Measurements from ENCODE around the gene ATG4A. TPM values are rescaled to one million over a fixed set of nuclear protein-coding genes. Genes with fewer than 3 reads are reported as not detected.

Gene ATG4A
- polyA plus RNA-seq, 3 donors: 6.6 to 16.8 (median 16.6) TPM

- Histone ChIP-seq H3K27me3 (ENCODE audit: control insufficient read depth in 2 of 2, insufficient read depth in 2 of 2, low read length in 2 of 2) (peaks cover 0 to 19% of the 10 kb centered on the region in 2 donors), H3K4me2 (replicated peaks; ENCODE audit: extremely low read depth, low read length, poor library complexity, severe bottlenecking) (no peak overlapping the region), H3K9me3 (replicated peaks in 1 of 2; ENCODE audit: control insufficient read depth in 1 of 2, insufficient read depth in 1 of 2, low read length in 2 of 2) (no peaks in the 10 kb centered on the region), H4K20me1 (ENCODE audit: insufficient read depth, low read length) (no peaks in the 10 kb centered on the region), H3K4me1 (ENCODE audit: control insufficient read depth in 1 of 2, insufficient read depth in 2 of 2, low read length in 2 of 2) (no peaks in the 10 kb centered on the region), H3K4me3 (replicated peaks in 1 of 3; ENCODE audit: low read depth in 2 of 3, low read length in 3 of 3) (no peak overlapping the region), H3K79me2 (ENCODE audit: insufficient read depth, low read length) (no peaks in the 10 kb centered on the region), H3K36me3 (replicated peaks in 1 of 2; ENCODE audit: control insufficient read depth in 1 of 2, insufficient read depth in 2 of 2, low read length in 2 of 2) (no peaks in the 10 kb centered on the region), H3K27ac (ENCODE audit: low read depth in 1 of 2, low read length in 2 of 2) (no peak overlapping the region), H2AFZ (ENCODE audit: insufficient read depth, low read depth, low read length, poor library complexity, severe bottlenecking) (no peak overlapping the region), H3K9ac (ENCODE audit: insufficient read depth, low read length, poor library complexity, severe bottlenecking) (no peak overlapping the region)
- Mint-ChIP-seq H3K9me3 (peaks cover 0 to 2% (median 0%) of the 10 kb centered on the region in 7 donors), H3K27me3 (ENCODE audit: low read depth in 3 of 3) (peaks cover 3 to 13% (median 7%) of the 10 kb centered on the region in 3 donors), H3K27ac (no peak overlapping the region), H3K4me3 (no peak overlapping the region), H3K4me1 (no peaks in the 10 kb centered on the region), H3K36me3 (no peaks in the 10 kb centered on the region)
- TF ChIP-seq CTCF (IDR thresholded peaks at IDR 0.05): no peak
- intact Hi-C loops (cut with micrococcal nuclease): no loop called here
- no CpG with 5 or more reads among the region's 3 CpGs for WGBS (ENCODE audit: insufficient coverage)
- DNase-seq: no peak
Observed at GRCh38 chrX:108203540-108203939, 112.0 kb downstream of the ATG4A start.

Other genes with a start within 250 kb of the ATG4A start
- gene TEX13B, start 109.4 kb upstream of the ATG4A start, polyA plus RNA-seq: not detected
- gene VSIG1, start 46.7 kb upstream of the ATG4A start, polyA plus RNA-seq: not detected
- 10 to 100 TPM; 17.9 to 70.4 (median 64.7) TPM for gene PSMD10, start 236 bp upstream of the ATG4A start, polyA plus RNA-seq

All from CD14-positive monocyte (primary cell).